Measurements from ENCODE around the gene GRIA2.

- TF ChIP-seq CTCF (IDR thresholded peaks at IDR 0.05), result no peak
- no peak for TF ChIP-seq POLR2A (IDR thresholded peaks at IDR 0.05)
- no peak for TF ChIP-seq POLR2AphosphoS5 (IDR thresholded peaks at IDR 0.05; ENCODE audit: insufficient read depth in 1 of 2, low read depth in 1 of 2)
Measured at GRCh38 chr4:157358439-157358838, 137.9 kb downstream of the GRIA2 start.

All from vagina (tissue), 2 donors.